LNCAP (cell line): ENCODE data around the gene CXorf66.

Experiments
- CTCF ChIP-seq: fragments of 450-650 bp; IDR thresholded peaks from 2 replicates; pipeline ENCODE4 v1.5.1; 2017; ENCODE audit warnings: mild to moderate bottlenecking

CXorf66 gene

DNA sequence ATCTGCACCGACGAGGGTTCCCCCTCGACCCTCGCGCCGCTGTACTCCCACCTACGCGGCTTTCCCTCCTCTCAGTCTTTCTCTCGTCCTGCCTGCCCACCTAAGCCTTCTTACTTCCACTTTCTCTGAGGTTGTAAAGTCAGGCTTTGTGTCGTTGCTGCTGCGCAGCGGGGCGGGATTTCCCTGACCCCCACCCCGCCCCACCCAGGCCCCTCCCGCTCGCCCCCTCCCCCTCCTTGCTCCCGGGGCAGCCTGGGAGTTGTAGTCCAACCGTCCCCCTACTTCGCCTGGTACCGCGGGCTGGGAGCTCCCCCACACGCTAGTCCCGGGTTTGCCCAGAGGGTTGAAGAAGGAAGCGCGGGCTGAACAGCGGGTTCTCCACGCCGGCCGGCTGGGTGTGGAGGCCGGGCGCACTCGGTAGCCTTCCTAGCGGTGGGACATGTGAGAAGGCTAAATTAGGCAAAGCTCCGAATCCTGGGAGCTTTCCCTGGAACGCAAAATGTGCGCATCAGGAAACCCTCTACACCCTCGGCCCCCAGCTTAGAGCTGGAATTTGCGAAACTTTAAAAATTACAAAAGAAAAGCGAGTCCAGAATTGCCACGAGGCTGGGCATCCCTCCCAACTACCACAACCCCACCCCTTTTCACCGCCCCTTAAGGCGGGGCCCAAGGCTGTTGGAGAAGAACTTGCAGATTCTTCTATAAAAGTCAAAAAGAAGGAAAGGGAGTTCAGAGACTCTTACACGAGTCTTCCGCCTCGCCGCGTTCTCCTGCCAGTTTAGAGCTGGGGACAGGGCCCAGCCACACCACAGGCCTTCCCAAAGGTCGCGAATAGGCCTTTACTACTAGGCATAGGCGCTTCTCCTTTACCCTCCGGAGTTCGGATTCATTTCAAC, 32.2 kb downstream of the CXorf66 start, which contains the start of gene ATP11C:
TSS of gene ATP11C (minus strand) at position 153 of the 896 bp plus-strand sequence. CDS start 1,011 bp downstream, outside the sequence.
- peak; percentile 11; the same call in 1 of the 2 replicates for TF ChIP-seq CTCF

- TF ChIP-seq CTCF = no peak
These were observed 33.0 kb downstream of the CXorf66 start for GRCh38 chrX:139932073-139932900.

- no peak for TF ChIP-seq CTCF
These were observed 33.7 kb downstream of the CXorf66 start for GRCh38 chrX:139931646-139932072.

DNA sequence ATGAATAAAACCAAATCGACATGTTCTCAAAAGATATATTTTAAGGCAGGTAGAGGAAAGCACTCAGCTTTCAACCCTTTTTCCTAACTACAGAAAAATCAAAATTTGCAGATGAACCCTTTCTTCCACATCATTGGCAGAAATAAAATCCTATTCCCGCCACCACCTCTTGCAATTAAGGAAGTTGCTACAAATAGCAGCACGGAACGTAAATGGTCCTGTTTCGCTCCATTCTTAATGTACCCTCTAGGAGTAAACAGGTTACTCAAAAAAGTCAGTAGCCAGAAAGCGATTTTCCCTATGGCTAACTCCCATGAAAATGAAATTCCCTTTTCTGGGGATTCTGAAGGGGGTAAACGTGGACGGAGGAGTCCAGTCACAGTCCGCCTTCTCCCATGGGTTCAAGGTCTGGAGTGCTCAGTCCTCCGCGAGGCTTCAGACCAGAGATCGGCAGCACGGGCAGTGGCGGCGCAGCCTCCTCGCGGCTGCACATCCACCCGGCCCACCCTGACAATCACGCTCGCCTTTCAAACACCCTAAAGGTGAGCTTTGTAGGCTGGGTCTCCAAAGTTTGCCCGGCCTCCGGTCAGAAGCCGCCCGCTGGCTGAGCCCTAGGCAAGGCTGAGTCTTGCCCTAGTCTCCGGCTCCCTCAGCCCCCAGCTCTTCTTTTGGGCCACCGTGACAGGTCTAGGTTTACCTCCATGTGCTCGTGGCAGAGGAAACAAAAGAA, 34.2 kb downstream of the CXorf66 start:
- no peak for TF ChIP-seq CTCF

GRCh38 chrX:139930401-139930800, 34.9 kb downstream of the CXorf66 start:
- TF ChIP-seq CTCF = no peak

GRCh38 chrX:139929876-139930275, 35.4 kb downstream of the CXorf66 start:
- no peak for TF ChIP-seq CTCF

GRCh38 chrX:139924696-139925095, 40.6 kb downstream of the CXorf66 start:
- no peak for TF ChIP-seq CTCF
